HT-29 (cell line): Measurements from ENCODE around the gene INPP4A. TPM values are rescaled to one million over a fixed set of nuclear protein-coding genes. Genes with fewer than 3 reads are reported as not detected.
"Not testable (repeated sequence)": the region's sequence is repeated elsewhere in the genome, so short reads cannot be mapped to it uniquely, and the experiment has no call there.

Experiments
- DNase-seq: peaks from one replicate; pipeline ENCODE4 v3.0.0-alpha.2; 2015; ENCODE audit warnings: low spot score
- total RNA-seq: library from RNA; depleted of rRNA; stranded (reverse); fragments of >200 nt; shearing (Covaris generic); gene quantifications from 2 replicates; pipeline ENCODE4 v1.2.3, GENCODE V29; 2014

The INPP4A gene
- total RNA-seq, 1 experiment from 2014 or later = 11.5 TPM

DNA sequence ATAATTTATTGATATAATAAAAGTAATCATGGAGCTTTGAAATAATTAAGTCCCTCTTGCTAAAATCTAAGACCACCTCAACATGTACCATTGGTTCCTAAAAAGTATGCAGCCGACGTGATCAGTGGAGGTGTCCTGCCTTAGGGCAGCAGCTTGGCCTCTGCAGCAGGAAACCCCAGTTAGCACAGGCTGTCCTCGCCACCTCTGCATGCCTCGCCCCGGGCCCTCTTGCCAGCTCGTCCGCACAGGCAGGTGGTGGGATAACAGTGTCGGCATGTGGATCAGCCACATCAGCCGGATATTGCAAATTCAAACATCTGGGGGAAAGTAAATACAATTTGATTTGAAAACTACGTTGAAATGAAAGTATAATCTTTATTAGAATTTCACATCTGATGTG lies 140.7 kb downstream of the INPP4A start:
- no peak for DNase-seq

DNA sequence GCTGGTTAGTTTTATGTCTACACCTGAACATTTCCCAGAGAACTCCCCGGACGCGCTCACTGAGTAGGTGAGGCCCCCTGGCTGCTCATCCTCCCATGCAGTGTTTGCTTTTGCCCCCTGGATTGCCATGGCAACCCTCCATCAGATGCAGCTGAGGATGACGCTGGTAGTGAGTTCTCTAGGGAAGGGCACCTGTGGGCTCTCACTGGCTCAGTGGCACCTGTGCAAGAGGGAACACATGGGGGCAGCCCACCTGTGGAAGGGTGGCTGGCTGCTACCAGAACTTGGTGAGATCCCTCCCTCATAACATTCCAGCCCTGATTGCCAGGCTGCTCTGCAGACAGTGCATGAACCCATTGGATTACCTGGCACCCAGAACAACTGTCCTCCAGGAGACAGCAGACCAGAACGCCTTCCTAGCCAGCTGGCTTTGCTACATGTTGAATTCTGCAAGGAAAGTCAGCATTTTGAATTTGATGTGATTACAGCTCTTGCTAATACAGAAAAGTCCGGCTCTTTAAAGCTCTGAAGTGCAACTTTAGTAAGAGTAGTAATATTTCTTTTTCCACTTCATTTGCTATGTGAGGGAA lies 142.0 kb downstream of the INPP4A start:
- DNase-seq = no peak

DNA sequence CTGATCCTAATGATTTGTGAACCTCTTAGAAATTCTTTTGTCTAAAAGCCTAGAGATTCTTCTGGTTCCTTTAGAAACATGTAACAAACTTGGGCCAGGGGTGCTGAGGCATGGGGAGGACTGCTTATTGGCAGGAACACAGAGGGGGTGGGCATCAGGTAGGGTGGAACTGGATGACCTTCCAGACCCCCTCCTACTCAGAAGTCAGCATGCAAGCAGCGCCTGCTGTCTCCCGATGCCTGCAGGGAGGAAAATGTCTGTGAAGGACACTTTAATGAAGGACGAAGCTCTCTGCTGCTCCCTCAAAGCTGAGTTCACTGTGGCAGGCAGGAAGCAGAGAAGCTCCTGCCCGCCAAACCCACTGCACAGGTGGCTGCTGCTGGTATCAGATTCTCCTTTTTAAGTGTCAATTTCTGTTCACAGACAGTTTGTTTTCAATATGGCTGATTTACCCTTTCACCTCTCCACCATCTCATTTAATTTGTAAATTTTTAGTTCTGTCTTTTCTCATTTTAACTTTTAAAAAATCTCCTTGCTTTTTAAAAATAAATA lies 144.3 kb downstream of the INPP4A start:
- no peak for DNase-seq

DNA sequence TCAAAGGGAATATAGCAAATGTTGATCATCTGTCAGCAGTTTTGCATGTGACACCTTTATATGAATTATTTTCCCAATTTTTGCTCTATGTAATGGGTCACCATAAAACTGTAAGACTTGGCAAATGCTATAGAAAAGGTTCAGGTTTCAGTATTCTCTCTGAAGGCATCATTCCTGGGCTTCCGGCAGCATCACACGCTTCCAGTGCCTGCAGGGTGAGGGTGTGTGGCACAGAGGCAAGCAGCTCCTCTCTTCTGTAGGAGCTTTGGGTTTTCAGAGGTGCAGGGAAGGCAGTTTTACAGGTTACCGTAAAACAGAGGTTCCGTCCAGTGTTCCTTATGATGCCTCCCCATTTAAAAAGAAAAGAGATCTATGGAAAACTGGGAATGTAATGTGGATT lies 144.8 kb downstream of the INPP4A start:
- DNase-seq = no peak

DNA sequence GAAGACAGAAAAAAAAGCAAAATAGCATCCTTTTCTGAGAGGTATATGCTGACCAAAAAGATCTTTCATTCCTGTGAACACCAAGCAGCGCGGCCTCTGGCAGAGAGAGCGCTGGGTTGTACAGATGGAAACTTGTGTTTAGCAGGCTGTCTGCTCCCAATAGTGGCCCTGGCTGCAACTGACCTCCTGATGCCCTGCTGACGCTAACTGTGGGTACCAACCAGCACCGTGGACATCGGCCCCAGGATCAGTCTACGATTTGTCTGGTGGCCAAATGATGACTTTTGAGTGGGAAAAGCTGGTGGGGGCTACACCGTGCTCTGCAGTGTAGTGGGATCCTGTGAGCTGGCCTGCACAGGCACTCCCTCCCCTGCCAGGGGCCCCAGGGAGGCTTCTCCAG lies 147.9 kb downstream of the INPP4A start:
- no peak for DNase-seq

DNA sequence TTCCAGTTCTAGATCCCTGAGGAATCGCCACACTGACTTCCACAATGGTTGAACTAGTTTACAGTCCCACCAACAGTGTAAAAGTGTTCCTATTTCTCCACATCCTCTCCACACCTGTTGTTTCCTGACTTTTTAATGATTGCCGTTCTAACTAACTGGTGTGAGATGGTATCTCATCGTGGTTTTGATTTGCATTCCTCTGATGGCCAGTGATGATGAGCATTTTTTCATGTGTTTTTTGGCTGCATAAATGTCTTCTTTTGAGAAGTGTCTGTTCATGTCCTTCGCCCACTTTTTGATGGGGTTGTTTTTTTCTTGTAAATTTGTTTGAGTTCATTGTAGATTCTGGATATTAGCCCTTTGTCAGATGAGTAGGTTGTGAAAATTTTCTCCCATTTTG lies 150.0 kb downstream of the INPP4A start:
- not testable (repeated sequence) for DNase-seq

DNA sequence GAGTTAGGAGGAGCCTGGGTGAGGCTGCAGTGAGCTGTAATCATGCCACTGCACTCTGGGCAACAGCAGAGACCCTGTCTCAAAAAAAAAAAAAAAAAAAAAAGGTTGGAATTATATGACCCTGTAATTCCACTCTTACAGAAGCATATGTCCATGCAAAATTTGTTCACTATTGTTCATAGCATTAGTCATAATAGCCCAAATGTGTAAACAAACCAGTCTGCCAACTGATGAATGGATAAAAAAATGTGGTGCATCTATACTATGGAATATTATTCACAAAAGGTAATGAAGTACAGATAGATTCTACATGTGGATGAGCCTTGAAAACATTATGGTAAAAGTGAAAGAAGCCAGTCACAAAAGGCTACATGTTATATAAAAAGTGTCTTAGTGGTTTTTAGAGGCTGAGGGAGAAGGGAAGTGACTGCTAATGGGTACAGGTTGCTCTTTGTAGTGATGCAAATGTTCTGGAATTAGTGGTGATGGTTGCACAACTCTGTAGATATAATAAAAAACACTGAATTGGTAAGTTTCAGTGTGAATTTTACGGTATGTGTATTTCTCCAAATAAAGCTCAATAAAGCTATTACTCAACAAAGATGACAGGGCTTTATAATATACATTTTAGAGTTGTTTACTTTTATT lies 154.2 kb downstream of the INPP4A start:
- DNase-seq = no peak

DNA sequence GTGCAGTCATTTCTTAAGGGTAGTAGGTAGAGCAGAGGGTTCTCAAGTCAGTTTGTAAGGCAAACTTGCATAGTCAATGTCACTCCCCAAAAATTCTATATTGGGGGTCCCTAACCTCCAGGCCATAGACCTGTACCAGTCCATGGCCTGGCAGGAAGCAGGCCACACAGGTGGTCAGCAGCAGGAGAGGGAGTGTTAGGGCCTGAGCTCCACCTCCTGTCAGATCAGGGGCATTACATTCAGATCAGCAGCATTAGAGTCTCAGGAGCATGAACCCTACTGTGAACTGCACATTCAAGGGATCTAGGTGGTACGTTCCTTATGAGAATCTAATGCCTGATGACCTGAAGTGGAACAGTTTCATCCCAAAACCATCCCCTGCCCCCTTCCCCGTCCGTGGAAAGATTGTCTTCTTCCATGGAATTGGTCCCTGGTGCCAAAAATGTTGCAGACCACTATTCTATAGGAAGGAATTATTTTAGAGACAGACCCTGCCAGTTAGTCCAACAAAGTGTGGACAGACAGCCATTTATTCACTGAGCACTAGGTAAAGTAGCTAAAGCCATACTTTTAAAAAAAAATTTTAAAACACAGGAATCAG lies 157.0 kb downstream of the INPP4A start:
- peak; percentile 56 for DNase-seq

DNA sequence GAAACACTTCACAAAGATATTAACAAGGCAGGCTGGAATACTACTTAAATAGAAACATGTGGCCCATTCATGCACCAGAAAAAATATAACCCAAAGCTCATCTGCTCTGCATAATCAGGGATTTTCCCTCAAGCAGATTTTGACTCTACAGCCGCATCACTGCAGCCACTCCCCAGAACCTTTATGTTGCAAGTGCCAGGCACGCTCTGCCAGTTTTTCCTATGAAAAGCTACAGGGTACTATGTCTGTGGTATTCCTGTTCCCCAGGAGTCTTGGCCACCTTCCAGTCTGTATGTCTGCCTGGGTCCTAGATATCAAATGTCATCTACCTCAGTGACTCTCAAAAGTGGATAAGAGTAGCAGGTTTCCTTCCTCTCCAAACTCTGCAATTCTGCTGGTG lies 159.9 kb downstream of the INPP4A start:
- DNase-seq = no peak

DNA sequence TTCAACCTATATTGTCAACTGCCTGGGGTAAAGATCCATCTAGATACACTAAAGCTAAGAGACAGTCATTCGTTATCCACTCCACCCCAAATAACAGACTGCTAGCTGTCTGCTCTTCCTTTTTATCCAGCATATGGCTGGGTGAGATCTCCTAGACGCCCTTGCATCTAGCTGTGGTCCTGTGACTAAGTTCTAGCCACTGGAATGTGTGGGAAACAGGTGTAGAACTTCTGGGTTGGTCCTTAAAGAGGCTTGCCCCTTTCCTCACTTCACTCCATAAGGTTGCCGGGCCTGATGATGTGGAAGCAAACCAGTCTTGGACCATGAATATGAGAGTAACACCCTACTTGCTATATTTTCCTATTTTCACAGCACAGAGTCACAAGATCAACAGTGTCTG lies 160.4 kb downstream of the INPP4A start:
- no peak for DNase-seq

DNA sequence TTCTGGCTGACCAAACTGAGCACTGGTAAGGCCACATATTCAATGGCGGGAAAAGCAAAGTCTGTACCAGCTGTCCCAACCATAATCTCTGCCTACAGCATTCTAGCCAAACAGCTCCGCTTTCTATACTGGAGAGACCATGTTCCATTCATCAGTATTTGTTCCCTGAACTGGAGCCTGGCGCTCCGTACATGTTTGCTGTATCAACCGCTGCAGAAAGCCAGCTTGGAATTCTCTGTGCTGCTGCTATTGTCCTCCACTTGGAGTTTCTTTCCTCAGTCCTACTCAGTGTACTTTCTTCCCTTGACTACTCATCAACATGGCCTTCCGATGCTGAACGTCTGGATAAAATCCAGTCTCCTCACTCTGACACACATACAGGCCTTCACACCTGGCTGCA lies 161.8 kb downstream of the INPP4A start:
- no peak for DNase-seq

DNA sequence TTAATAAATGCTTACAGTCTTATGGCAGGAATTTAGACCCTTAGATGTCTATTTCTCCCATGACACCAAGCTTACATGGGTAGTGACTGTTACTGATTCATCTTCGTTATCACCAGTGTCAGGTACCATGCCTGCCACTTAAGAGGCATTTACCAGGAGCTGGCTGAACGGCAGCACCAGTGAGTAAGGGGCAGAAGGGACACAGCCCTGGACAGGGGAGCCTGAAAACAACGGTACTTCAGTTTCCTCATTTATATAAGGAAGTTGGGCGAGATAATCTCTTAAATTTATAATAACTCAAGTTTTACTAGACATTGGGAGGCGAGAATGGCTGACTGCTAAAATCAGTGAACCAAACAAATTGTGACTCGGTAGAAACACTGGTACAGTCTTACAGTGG lies 162.4 kb downstream of the INPP4A start:
- no peak for DNase-seq

DNA sequence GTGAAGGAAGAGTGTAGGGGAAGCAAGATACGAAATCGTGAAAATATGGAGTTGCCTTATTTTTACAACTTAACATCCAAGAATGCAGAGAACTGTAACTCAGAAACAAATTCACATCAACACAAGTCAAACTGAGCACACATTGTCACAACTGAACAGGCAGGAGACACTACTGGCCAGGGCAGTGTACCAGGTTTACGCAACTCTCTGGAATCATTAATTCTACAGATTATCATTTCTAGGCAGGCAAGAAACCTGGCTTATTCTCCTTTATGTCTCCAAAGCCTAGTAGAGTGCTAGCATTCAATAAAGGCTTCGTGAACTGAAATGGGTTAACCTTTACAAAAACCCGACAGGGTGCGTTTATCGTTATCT lies 163.1 kb downstream of the INPP4A start:
- peak; percentile 33 for DNase-seq

DNA sequence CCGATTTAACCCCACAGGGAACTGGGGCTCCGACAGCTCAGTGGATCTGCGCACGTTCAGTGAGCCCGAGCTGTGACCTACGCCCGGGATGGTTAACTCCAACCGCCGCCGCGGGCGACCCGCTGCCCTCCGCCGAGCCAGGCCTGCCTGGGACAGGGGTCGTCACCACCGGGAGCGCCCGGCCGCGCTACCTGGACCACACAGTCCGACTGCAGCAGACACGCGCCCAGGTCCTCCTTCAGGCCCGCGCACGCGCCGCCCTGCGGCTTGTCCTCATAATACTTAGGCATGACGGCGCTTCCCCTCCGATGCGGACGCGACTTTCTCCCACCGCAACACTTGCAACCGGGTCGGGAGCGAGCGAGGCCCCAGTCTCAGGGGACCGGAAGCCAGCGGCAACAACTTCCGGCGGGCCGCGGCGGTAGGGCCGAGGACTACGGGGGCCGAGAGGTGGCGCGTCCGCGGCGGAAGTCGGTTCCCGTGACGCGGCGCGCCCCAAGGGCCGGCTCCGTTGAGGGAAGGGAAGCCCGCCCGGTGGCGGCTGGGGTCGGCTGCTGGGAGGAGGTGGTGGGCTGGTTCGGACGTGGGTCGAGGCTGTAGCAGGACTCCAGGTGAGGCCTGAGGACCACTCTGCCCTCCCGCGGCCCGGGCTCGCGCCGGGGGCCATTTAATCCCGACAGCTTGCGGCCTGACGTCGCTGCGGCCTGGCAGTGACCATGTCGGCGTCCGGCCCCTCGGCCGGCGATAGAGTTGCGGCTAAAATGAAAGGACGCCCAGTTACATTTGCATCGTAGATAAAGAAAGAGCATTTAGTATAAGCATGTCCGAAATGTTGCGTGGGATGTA lies 163.7 kb downstream of the INPP4A start, which contains the start of the genes COA5 and UNC50:
Gene COA5, minus strand, starts transcription at position 397 of the 846 bp plus-strand sequence. Its CDS starts 107 bp downstream, at position 290.
Gene UNC50, plus strand, starts transcription at position 474 of the 846 bp plus-strand sequence. CDS start 1,171 bp downstream, outside the sequence.
- peak; percentile 86 for DNase-seq

DNA sequence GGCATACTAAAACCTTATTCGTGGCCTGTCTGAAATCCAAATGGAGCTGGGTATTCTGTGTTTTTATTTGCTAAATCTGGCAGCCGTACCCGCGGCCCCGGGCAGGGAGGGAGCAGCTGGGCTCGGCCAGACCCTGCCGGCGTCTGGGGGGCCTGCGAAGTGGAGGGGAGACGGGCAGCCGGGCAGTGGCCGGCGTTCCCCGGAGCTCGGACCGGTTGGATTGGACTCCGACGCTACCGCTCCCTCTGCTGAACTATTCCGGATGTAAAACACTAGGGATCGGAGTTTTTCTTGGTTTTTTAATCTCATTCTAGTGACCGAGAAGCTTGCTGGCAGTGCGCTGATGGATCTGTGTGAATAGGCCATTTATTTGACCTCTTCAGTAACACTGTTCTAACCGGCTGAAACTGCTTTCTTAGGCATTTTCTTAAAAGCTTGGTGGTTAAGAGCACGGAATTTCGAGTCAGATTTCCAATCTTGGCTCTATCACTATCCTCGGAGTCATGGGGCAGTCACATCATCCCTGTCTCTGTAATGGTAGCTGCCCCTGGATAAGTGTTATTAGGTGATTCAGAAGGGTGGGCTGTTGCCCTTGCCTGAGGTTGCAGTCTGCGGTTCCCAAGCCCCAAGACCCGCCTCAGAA lies 164.4 kb downstream of the INPP4A start:
- peak; percentile 26 for DNase-seq

DNA sequence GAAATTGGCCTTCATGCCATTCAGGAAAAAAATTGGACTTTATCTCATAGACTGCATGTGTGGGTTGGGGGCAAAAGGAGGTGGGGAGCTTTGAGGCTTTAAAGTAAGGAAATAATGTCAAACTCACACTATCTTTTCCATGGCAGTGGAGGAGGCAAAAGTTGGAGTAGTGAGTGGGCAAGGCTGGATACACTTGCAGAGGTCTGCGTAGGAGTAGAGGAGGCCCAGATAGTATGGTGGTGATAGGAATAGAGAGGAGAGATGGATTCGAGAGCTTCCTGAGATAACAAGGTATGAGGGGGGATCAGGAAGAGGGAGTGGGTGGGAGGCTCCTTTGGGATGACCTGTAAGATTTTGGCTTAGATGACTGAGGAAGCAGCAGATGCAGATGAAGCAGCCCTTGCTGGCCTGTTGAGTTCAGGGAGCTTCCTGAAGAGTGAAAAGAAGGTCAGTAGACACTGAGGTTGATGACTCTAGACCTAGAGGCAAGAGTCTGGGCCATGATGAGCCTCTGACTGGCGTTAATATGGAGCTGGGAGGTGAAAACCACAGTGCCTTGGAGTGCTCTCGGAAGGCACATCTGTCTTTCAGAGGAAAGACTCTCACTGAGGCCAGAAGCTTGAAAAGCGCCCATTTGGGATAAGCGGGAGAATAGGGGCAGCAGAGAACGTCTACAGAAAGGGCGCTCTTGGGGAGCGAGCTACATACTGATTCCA lies 169.5 kb downstream of the INPP4A start:
- no peak for DNase-seq

DNA sequence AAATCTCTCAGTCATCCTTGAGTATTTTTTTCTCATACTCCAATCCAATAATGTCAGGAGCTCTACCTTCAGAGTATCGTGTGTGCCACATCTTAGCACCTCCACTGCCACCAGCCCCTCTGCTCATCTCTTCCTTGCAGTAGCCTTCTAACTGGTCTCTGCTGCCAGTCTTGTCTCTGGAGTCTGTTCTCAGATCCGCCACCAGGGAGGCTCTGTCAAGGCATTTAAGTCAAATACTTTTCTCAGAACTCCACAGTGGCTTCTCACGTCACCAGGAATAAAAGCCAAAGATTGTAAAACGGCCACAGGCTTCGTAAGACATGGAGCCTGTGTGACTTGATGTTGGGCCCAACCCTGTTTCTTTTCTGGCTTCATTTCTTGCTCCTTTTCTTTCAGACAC lies 170.8 kb downstream of the INPP4A start:
- no peak for DNase-seq

DNA sequence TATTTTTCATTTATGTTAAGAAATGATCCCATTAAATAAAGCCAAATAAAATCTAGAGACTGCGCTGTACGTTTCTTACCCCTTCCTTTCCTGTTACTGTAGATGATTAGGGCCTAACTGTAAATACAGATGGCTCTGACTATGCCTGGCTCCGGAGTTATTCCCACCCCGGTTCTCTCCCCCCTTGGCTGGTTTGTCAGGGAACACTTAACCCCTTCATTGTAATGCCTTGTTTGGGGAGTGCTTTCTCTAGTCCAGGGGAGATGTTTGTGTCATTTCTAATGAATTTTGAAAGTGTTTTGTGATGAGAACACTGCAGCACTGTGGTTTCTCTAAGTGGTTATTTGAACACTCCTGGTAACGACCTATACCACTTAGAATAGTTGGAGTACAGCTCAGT lies 172.5 kb downstream of the INPP4A start:
- DNase-seq = no peak

DNA sequence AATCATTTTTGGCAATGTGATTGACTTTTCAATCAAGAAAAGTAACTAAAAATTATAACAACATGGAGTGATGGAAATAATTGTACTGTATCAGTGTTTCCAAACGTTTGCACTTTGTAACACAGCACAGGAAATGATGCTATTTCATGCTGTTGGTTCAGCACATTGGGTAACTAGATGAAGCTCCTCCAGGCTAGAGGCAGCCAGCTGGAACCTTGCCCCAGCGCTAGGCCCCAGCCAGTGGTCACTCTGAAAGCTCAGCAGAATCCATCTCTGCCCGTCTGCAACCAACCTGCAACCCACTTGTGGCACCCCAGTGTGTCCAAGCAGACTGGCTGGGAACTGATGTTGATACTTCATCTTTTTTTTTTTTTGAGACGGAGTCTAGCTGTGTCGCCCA lies 179.0 kb downstream of the INPP4A start:
- DNase-seq = no peak

DNA sequence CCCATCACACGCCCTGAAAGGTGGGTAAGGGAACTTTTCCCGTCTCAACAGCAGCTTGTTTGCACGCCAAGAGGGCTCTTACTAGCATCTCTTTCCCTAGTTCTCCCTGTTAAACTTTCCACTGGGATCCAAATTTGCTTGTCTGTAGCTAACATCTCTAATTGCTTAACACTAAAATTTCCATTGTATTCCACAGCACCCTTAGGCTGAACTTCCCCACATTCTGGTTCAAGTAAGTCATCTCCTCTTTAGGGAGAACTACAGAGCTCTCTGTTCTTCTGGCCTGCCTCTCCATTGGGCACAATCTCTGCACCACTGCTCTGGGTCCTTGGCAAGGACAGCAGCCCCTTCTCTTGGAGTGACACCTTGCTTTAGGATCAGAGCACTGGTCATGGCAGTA lies 187.7 kb downstream of the INPP4A start:
- no peak for DNase-seq
